ENCODE results near the gene ZNF821. TPM values are rescaled to one million over a fixed set of nuclear protein-coding genes. Genes with fewer than 3 reads are reported as not detected.

ZNF821 gene
- total RNA-seq, 1 donor from 2014 or later, result 5.6 TPM

- DNase-seq, result no peak
- intact Hi-C loops (cut with DNase I), result no loop called here
Observed at GRCh38 chr16:71882505-71883167, 1.3 kb downstream of the ZNF821 start.

DNA sequence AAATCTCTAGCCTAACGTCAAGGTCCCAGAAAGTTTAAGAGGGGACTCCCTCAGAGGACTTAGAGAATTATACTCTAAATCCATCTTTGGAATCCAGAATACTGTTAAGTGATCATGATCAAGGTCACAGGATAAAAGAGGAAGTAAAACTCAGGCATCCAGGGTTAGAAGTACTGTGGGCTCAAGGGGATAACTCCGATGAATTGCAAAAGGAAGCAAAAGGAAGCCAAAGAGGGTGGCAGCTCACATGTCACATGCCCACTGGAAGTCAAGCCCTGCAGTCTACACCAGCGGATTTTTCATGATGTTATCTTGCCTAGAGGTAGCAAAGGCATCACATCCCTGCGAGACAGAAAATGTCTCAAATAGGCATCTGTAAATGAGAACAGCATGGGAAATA lies 3.8 kb downstream of the ZNF821 start:
- intact Hi-C loops (cut with DNase I), result no loop called here
- peaks cover 39% of the 10 kb centered on the region for H3K36me3 ChIP-seq
- peak; percentile 32 for ATAC-seq

More at GRCh38 chr16:71882505-71883167, 1.3 kb downstream of the ZNF821 start:
- ATAC-seq, result peak; percentile 69
- Histone ChIP-seq H3K9me3 (no peaks in the 10 kb centered on the region), H3K27me3 (no peaks in the 10 kb centered on the region), H3K4me3 (peak overlapping the region; percentile 81), H3K36me3 (peaks cover 26% of the 10 kb centered on the region), H3K4me1 (peaks cover 23% of the 10 kb centered on the region), H3K27ac (peak overlapping the region; percentile 88)
- TF ChIP-seq CTCF (IDR thresholded peaks at IDR 0.05), result peak; percentile 96

DNA sequence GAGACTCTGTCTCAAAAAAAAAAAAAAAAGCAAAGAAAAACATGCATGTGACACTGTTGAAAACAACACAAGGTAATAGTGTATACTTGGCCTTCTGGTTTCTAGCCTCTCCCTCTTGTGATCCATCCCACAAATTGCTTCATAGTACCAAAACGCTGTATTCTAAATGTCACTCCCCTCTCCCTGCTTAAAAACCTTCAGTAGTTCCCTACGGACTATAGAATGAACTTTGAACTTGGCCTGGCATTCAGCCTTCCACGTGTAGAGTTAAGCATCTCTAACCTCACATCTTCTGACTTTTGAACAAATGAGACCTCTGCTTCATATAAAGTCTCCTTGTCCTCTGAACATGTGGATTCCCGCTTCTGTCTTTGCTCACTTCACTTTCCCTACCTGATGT lies 5.1 kb downstream of the ZNF821 start:
- no peak for DNase-seq
- H3K27me3 ChIP-seq, result no peaks in the 10 kb centered on the region
- intact Hi-C loops (cut with DNase I), result no loop called here
- no peak overlapping the region for H3K27ac ChIP-seq
- ATAC-seq, result no peak
- TF ChIP-seq CTCF (IDR thresholded peaks at IDR 0.05), result no peak
- H3K36me3 ChIP-seq, result peaks cover 46% of the 10 kb centered on the region
- H3K9me3 ChIP-seq, result no peaks in the 10 kb centered on the region
- no peak overlapping the region for H3K4me3 ChIP-seq
- H3K4me1 ChIP-seq, result peaks cover 16% of the 10 kb centered on the region

More for the DNA sequence above, 3.8 kb downstream of the ZNF821 start:
- no peak overlapping the region for H3K4me3 ChIP-seq
- no peaks in the 10 kb centered on the region for H3K27me3 ChIP-seq
- TF ChIP-seq CTCF (IDR thresholded peaks at IDR 0.05), result no peak
- no peak overlapping the region for H3K27ac ChIP-seq
- H3K9me3 ChIP-seq, result no peaks in the 10 kb centered on the region
- peaks cover 21% of the 10 kb centered on the region for H3K4me1 ChIP-seq
- DNase-seq, result no peak

DNA sequence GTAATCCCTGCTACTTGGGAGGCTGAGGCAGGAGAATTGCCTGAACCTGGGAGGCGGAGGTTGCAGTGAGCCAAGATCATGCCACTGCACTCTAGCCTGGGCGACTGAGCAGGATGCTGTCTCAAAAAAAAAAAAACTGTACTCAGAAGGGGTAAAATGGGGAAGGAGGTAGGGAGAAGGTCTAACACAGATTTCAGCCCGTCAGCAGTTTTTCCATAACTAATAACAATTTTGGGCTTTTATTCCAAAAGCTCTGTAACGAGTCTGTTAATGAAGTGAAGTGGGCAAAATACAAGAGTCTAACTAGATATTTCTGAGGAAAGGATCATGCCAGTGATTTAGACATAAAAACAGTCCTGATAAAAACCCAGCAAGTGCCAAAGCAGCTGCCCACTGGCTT lies 10.8 kb downstream of the ZNF821 start:
- TF ChIP-seq CTCF (IDR thresholded peaks at IDR 0.05), result no peak
- intact Hi-C loops (cut with DNase I), result no loop called here
- H3K27me3 ChIP-seq, result no peaks in the 10 kb centered on the region
- H3K9me3 ChIP-seq, result no peaks in the 10 kb centered on the region
- peaks cover 27% of the 10 kb centered on the region for H3K36me3 ChIP-seq
- no peak overlapping the region for H3K27ac ChIP-seq
- H3K4me3 ChIP-seq, result no peak overlapping the region
- DNase-seq (no peak), ATAC-seq (no peak)
- no peaks in the 10 kb centered on the region for H3K4me1 ChIP-seq

DNA sequence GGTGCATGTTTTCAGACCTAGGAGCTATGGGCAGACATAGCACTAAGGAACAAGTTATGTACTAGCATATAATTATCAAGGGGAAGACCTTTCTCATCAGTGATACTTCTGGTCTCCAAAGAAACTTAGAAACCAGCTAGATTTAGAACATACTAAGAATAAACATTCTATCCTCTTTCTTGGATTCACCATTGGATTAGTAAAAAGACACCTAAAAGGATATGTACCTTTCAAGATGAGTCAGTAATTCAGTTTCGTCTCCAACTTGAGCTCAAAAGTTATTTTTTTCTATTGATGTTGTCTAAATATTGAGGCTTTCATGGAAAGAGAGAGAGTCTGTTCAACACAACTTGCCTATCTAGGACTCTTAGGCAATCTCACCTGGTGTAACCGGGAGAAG lies 13.2 kb downstream of the ZNF821 start:
- peaks cover 30% of the 10 kb centered on the region for H3K36me3 ChIP-seq
- TF ChIP-seq CTCF (IDR thresholded peaks at IDR 0.05), result no peak
- intact Hi-C loops (cut with DNase I), result no loop called here
- H3K9me3 ChIP-seq, result no peaks in the 10 kb centered on the region
- ATAC-seq, result no peak
- H3K27ac ChIP-seq, result no peak overlapping the region
- no peaks in the 10 kb centered on the region for H3K27me3 ChIP-seq
- no peak overlapping the region for H3K4me3 ChIP-seq
- no peak for DNase-seq
- no peaks in the 10 kb centered on the region for H3K4me1 ChIP-seq

GRCh38 chr16:71869089-71869488 lies 14.9 kb downstream of the ZNF821 start:
- no peak for ATAC-seq
- peaks cover 34% of the 10 kb centered on the region for H3K36me3 ChIP-seq
- H3K9me3 ChIP-seq, result no peaks in the 10 kb centered on the region
- intact Hi-C loops (cut with DNase I), result no loop called here
- no peak for TF ChIP-seq CTCF (IDR thresholded peaks at IDR 0.05)
- DNase-seq, result no peak
- no peak overlapping the region for H3K27ac ChIP-seq
- H3K4me1 ChIP-seq, result no peaks in the 10 kb centered on the region
- no peaks in the 10 kb centered on the region for H3K27me3 ChIP-seq
- no peak overlapping the region for H3K4me3 ChIP-seq

Data from upper lobe of right lung (tissue), 1 donor.